Tibial nerve (tissue), 4 donors: ENCODE data around the gene NETO1. TPM values are rescaled to one million over a fixed set of nuclear protein-coding genes. Genes with fewer than 3 reads are reported as not detected.

Source experiments
- DNase-seq, 2 donors: peaks; one replicate each; pipeline ENCODE4 v3.0.0-alpha.2; 2019; ENCODE audit warnings: low spot score in 2 of 2
- H3K27ac ChIP-seq, 4 donors: fragments of 200-600 bp; sonication (generic) in 3 of 4; one replicate each; pipeline ENCODE4 v1.5.1; 2017 to 2019; ENCODE audit warnings: mild to moderate bottlenecking in 1 of 4
- H3K27me3 ChIP-seq, 2 donors: fragments of 200-600 bp; sonication (generic) in 1 of 2; one replicate each; pipeline versions ENCODE4 v1.5.1 to v1.6.0; 2017 to 2019
- H3K36me3 ChIP-seq, 3 donors: fragments of 200-600 bp; sonication (generic); one replicate each; pipeline ENCODE4 v1.5.1; 2018 to 2019
- H3K4me1 ChIP-seq, 4 donors: fragments of 200-600 bp; sonication (generic) in 3 of 4; one replicate each; pipeline ENCODE4 v1.5.1; 2017 to 2019
- H3K4me3 ChIP-seq, 4 donors: fragments of 200-600 bp; sonication (generic) in 3 of 4; one replicate each; pipeline ENCODE4 v1.5.1; 2017 to 2019; ENCODE audit warnings: mild to moderate bottlenecking in 1 of 4, moderate library complexity in 1 of 4
- H3K9me3 ChIP-seq, 4 donors: fragments of 200-600 bp; sonication (generic) in 3 of 4; one replicate each; pipeline ENCODE4 v1.5.1; 2017 to 2019
- EP300 ChIP-seq, 2 donors: sonication (generic); formaldehyde crosslinking; IDR thresholded peaks; one replicate each; pipeline ENCODE4 v1.6.1; 2017; ENCODE audit warnings: antibody characterized with exemption in 2 of 2, mild to moderate bottlenecking in 1 of 2
- POLR2A ChIP-seq, 2 donors: fragments of 450-650 bp; IDR thresholded peaks; one replicate each; pipeline ENCODE4 v1.6.1; 2017; ENCODE audit warnings: antibody characterized with exemption in 2 of 2, mild to moderate bottlenecking in 2 of 2, moderate library complexity in 2 of 2
- WGBS, 2 donors: methylation state at CpG; one replicate each; pipeline ENCODE4 v1.1.5; 2018; 5-methylcytosine and 5-hydroxymethylcytosine counted together
- total RNA-seq, 4 donors: library from RNA; depleted of rRNA; stranded (reverse); fragments of >200 nt; gene quantifications; one replicate each; pipeline ENCODE4 v1.1.0, GENCODE V29; 2016
- TF ChIP-seq, protein P1 (sequence below), 5 experiments: fragments of 200-600 bp in 3 of 5; fragments of 450-650 bp in 2 of 5; sonication (generic) in 3 of 5; IDR thresholded peaks; one replicate each; pipeline ENCODE4 v1.5.1; 2016 to 2019; ENCODE audit warnings: antibody characterized with exemption in 5 of 5, mild to moderate bottlenecking in 3 of 5, moderate library complexity in 2 of 5

Gene NETO1
- total RNA-seq, 4 donors from 2014 or later = 0.59 to 14.7 (median 0.64) TPM

- Histone ChIP-seq H3K36me3 (no peaks in the 10 kb centered on the region), H3K4me1 (no peaks in the 10 kb centered on the region), H3K27me3 (no peaks in the 10 kb centered on the region), H3K4me3 (no peak overlapping the region), H3K9me3 (no peaks in the 10 kb centered on the region), H3K27ac (no peak overlapping the region)
- TF ChIP-seq POLR2A (IDR thresholded peaks at IDR 0.05) (no peak), EP300 (IDR thresholded peaks at IDR 0.05) (no peak)
- TF ChIP-seq, protein P1, sequence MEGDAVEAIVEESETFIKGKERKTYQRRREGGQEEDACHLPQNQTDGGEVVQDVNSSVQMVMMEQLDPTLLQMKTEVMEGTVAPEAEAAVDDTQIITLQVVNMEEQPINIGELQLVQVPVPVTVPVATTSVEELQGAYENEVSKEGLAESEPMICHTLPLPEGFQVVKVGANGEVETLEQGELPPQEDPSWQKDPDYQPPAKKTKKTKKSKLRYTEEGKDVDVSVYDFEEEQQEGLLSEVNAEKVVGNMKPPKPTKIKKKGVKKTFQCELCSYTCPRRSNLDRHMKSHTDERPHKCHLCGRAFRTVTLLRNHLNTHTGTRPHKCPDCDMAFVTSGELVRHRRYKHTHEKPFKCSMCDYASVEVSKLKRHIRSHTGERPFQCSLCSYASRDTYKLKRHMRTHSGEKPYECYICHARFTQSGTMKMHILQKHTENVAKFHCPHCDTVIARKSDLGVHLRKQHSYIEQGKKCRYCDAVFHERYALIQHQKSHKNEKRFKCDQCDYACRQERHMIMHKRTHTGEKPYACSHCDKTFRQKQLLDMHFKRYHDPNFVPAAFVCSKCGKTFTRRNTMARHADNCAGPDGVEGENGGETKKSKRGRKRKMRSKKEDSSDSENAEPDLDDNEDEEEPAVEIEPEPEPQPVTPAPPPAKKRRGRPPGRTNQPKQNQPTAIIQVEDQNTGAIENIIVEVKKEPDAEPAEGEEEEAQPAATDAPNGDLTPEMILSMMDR (IDR thresholded peaks at IDR 0.05) = no peak
- WGBS, 2 donors = 41 to 45% methylated on average over 4 of the region's 4 CpGs
- no peak for DNase-seq
Observed at GRCh38 chr18:72899338-72899737, 31.6 kb upstream of the NETO1 start.

DNA sequence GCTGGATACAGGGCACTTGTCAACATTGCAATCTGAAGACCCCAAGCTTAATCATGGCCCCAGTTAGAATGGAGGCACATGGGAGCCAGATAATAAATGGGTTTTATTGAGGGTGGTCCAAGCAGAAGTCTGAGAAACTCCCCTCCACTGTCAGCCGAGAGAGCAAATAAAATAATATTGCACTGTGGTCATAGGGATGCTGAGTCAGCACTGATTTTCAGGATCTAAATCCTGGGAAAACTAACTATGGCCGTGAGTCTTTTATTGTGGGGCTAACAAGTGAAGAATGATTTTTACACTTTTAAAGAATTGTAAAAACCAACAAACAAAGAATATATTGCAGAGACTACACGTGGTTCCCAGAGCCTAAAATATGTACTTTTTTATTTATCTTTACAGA, 31.1 kb upstream of the NETO1 start:
- no peak for TF ChIP-seq EP300 (IDR thresholded peaks at IDR 0.05)
- TF ChIP-seq, protein P1 (IDR thresholded peaks at IDR 0.05) = no peak
- no peak for TF ChIP-seq POLR2A (IDR thresholded peaks at IDR 0.05)
- no peak for DNase-seq
- 38 to 40% methylated on average over 3 of the region's 3 CpGs for WGBS, 2 donors
- Histone ChIP-seq H3K36me3 (no peaks in the 10 kb centered on the region), H3K27me3 (no peaks in the 10 kb centered on the region), H3K27ac (no peak overlapping the region), H3K4me1 (no peaks in the 10 kb centered on the region), H3K9me3 (no peaks in the 10 kb centered on the region), H3K4me3 (no peak overlapping the region)

DNA sequence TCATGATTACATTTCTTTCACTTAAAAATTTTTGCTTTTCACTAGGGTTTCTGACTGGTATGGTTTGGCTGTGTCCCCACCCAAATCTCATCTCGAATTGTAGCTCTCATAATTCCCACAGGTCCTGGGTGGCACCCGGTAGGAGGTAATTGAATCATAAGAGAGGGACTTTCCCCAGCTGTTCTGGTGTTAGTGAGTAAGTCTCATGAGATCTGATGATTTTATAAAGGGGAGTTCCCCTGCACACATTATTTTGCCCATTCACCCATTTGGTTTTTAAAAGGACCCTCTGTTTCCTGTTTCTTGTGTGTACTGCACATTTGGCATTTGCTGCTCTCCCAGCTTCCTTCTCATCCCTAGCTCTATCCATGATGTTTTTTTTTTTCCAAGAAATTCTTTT, 27.8 kb upstream of the NETO1 start:
- WGBS, 2 donors = 35 to 48% methylated on average over 2 of the region's 2 CpGs
- no peak for DNase-seq
- Histone ChIP-seq H3K27me3 (no peaks in the 10 kb centered on the region), H3K4me1 (no peaks in the 10 kb centered on the region), H3K27ac (no peak overlapping the region), H3K36me3 (no peaks in the 10 kb centered on the region), H3K4me3 (no peak overlapping the region), H3K9me3 (no peaks in the 10 kb centered on the region)
- no peak for TF ChIP-seq EP300 (IDR thresholded peaks at IDR 0.05)

GRCh38 chr18:72878561-72878960, 10.8 kb upstream of the NETO1 start:
- no peak overlapping the region for H3K27ac ChIP-seq
- DNase-seq = no peak
- no peaks in the 10 kb centered on the region for H3K27me3 ChIP-seq
- H3K4me3 ChIP-seq = no peak overlapping the region
- H3K4me1 ChIP-seq = no peaks in the 10 kb centered on the region
- TF ChIP-seq, protein P1 (IDR thresholded peaks at IDR 0.05) = no peak
- TF ChIP-seq POLR2A (IDR thresholded peaks at IDR 0.05) (no peak), EP300 (IDR thresholded peaks at IDR 0.05) (no peak)
- 87 to 89% methylated on average over 3 of the region's 3 CpGs for WGBS, 2 donors
- no peaks in the 10 kb centered on the region for H3K36me3 ChIP-seq
- H3K9me3 ChIP-seq = no peaks in the 10 kb centered on the region

- no peaks in the 10 kb centered on the region for H3K27me3 ChIP-seq
- no peaks in the 10 kb centered on the region for H3K4me1 ChIP-seq
- no peaks in the 10 kb centered on the region for H3K36me3 ChIP-seq
- H3K9me3 ChIP-seq = no peaks in the 10 kb centered on the region
- 72 to 83% methylated on average over 2 of the region's 2 CpGs for WGBS, 2 donors
- no peak for TF ChIP-seq EP300 (IDR thresholded peaks at IDR 0.05)
- no peak for DNase-seq
- H3K27ac ChIP-seq = no peak overlapping the region
- no peak overlapping the region for H3K4me3 ChIP-seq
Observed at GRCh38 chr18:72878143-72878542, 10.4 kb upstream of the NETO1 start.

GRCh38 chr18:72871091-72871490, 3.3 kb upstream of the NETO1 start:
- H3K36me3 ChIP-seq = no peaks in the 10 kb centered on the region
- peaks cover 0 to 29% (median 0%) of the 10 kb centered on the region in 4 donors for H3K4me1 ChIP-seq
- WGBS, 2 donors = 46 to 56% methylated on average over 5 of the region's 5 CpGs
- no peak for DNase-seq
- no peaks in the 10 kb centered on the region for H3K9me3 ChIP-seq
- TF ChIP-seq, protein P1 (IDR thresholded peaks at IDR 0.05) = no peak
- TF ChIP-seq POLR2A (IDR thresholded peaks at IDR 0.05) = no peak
- no peak for TF ChIP-seq EP300 (IDR thresholded peaks at IDR 0.05)
- H3K4me3 ChIP-seq = no peak overlapping the region
- no peak overlapping the region for H3K27ac ChIP-seq
- H3K27me3 ChIP-seq = peaks cover 0 to 25% of the 10 kb centered on the region in 2 donors
